GM12892 (cell line): ENCODE measurements around the gene ZNF28.
A peak's percentile ranks its signal among the peaks of the same experiment; 100 is the strongest.
"Not testable (repeated sequence)": the region's sequence is repeated elsewhere in the genome, so short reads cannot be mapped to it uniquely, and the experiment has no call there.

Source experiments
- DNase-seq: peaks from one replicate; pipeline ENCODE4 v3.0.0; 2011; ENCODE audit not compliant: insufficient read length
- FAIRE-seq: peaks from 2 replicates; lab custom pipeline; 2011; peaks lifted over from hg19 to GRCh38; lab: Jason Lieb, UNC
- POLR2A ChIP-seq: IDR thresholded peaks from 2 replicates; pipeline ENCODE4 v1.6.1; 2011; ENCODE audit warnings: low read depth, low read length, control low read depth
- POLR2AphosphoS5 ChIP-seq: IDR thresholded peaks from 2 replicates; pipeline ENCODE4 v1.6.1; 2011; ENCODE audit warnings: low read depth, low read length, control low read depth
- TAF1 ChIP-seq: IDR thresholded peaks from 2 replicates; pipeline ENCODE4 v1.6.1; 2011; ENCODE audit warnings: low read depth, mild to moderate bottlenecking, control low read depth, low read length, borderline replicate concordance

Gene ZNF28

GRCh38 chr19:52809801-52810200 is 11.6 kb downstream of the ZNF28 start:
- FAIRE-seq (no peak), DNase-seq (no peak)
- TF ChIP-seq POLR2A, result no peak
- no peak for TF ChIP-seq TAF1
- no peak for TF ChIP-seq POLR2AphosphoS5

- not testable (repeated sequence) for DNase-seq, FAIRE-seq
These were observed 21.3 kb downstream of the ZNF28 start for GRCh38 chr19:52799950-52800640.

GRCh38 chr19:52789440-52789839 is 32.0 kb downstream of the ZNF28 start:
- no peak for FAIRE-seq

GRCh38 chr19:52786464-52787354 is 34.7 kb downstream of the ZNF28 start, which contains the start of gene ZNF600:
Gene ZNF600, minus strand, starts transcription at chr19:52786791. Its CDS starts 7,903 bp downstream, at chr19:52778888.
- TF ChIP-seq TAF1, result 0 out of 2 replicates have a peak, but pooled peaks have one; percentile 14
- TF ChIP-seq POLR2A, result peak; percentile 79
- TF ChIP-seq POLR2AphosphoS5, result peak; percentile 74
- DNase-seq, result peak; percentile 56
- peak; percentile 88 for FAIRE-seq

More at GRCh38 chr19:52789440-52789839, 32.0 kb downstream of the ZNF28 start:
- TF ChIP-seq TAF1 (no peak), POLR2A (no peak), POLR2AphosphoS5 (no peak)
- DNase-seq, result no peak

GRCh38 chr19:52786078-52786463 is 35.4 kb downstream of the ZNF28 start:
- TF ChIP-seq TAF1, result no peak
- no peak for TF ChIP-seq POLR2AphosphoS5
- no peak for TF ChIP-seq POLR2A
- DNase-seq (no peak), FAIRE-seq (no peak)

- no peak for DNase-seq
- no peak for TF ChIP-seq POLR2AphosphoS5
- no peak for TF ChIP-seq TAF1
- no peak for TF ChIP-seq POLR2A
- FAIRE-seq, result no peak
These were observed 35.9 kb downstream of the ZNF28 start for GRCh38 chr19:52785506-52785905.

GRCh38 chr19:52782864-52783263 is 38.6 kb downstream of the ZNF28 start:
- not testable (repeated sequence) for DNase-seq, FAIRE-seq

GRCh38 chr19:52778811-52779210 is 42.6 kb downstream of the ZNF28 start:
- no peak for DNase-seq
- TF ChIP-seq TAF1 (no peak), POLR2A (no peak), POLR2AphosphoS5 (no peak)
- no peak for FAIRE-seq

- not testable (repeated sequence) for FAIRE-seq, DNase-seq
These were observed 65.0 kb downstream of the ZNF28 start for GRCh38 chr19:52756447-52756846.

GRCh38 chr19:52749780-52750179 is 71.7 kb downstream of the ZNF28 start:
- no peak for FAIRE-seq
- TF ChIP-seq POLR2AphosphoS5 (no peak), POLR2A (no peak), TAF1 (no peak)
- DNase-seq, result no peak

GRCh38 chr19:52748336-52748950 is 73.0 kb downstream of the ZNF28 start:
- no peak for TF ChIP-seq POLR2AphosphoS5
- no peak for TF ChIP-seq POLR2A
- TF ChIP-seq TAF1, result no peak
- DNase-seq (no peak), FAIRE-seq (no peak)
